ENCODE measurements around the gene WNT11.

Gene WNT11

DNA sequence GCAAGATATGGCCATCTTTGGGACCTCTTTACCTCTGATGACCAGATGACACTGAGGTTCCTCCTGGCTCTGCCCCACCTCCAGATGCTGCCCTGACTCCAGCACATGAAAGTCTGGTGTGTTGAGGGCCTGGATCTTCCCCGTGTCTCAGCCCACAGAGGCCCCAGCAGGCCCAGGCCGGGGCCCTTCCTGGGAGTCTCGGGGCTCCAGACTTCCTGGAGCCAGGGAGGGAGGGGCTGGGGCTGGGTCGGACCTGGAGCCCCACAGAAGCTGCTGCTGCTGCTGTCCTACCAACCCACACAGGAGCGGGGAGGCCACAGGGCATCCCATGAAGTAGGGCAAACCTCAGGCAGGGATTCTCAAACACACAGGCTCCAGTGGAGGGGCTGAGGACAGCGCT is 32.2 kb upstream of the WNT11 start:
- DNase-seq (ENCODE audit: low read depth in 2 of 2), result no peak

DNA sequence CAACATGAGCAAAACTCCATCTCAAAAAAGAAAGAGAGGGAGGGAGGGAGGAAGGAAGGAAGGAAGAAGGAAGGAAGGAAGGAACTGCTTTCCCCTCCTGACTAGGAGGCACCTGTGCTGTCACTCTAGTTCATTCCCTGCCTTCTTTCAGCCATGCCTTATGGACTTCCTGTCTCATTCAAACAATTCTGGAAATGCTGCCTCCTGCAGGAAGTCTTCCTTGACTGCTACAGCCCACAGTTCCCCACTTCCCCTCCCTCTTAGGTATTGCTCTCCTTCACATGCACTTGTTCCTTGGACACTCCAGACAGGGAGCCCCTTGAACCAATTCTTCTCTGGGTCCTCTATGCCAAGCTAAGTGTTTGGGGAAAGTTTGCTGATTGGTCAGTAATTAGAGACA is 31.6 kb upstream of the WNT11 start:
- DNase-seq (ENCODE audit: low read depth in 2 of 2), result no peak

DNA sequence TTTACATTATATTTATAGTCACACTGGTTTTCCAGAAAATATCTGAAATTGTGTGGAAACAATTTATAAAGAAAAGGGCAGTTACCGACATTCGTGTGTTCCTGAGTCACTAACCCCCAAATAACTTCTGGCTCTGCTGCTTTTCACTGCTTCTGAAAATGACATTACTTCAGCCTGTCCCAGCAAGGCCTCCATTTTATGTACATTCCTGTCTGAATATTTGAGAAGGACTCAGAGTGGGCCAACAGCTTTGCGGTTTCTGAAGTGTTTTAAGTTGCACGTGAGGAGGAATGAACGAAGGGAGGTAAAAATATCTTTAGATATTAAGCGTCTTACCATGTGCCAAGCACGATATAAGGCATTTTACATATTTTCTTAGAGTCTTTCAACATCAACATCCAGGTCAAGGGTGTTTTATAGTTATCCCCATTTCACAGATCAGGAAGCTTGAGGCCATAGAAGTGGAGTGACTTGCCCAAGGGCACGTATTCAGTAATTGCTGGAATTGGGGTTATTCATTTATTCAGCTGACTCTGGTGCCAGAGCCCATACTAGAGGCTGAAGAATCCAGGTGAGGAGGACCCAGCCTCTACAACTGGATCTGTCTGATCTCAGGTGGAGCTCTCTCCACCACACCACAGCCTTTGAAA is 30.8 kb upstream of the WNT11 start:
- no peak for DNase-seq (ENCODE audit: low read depth in 2 of 2)

DNA sequence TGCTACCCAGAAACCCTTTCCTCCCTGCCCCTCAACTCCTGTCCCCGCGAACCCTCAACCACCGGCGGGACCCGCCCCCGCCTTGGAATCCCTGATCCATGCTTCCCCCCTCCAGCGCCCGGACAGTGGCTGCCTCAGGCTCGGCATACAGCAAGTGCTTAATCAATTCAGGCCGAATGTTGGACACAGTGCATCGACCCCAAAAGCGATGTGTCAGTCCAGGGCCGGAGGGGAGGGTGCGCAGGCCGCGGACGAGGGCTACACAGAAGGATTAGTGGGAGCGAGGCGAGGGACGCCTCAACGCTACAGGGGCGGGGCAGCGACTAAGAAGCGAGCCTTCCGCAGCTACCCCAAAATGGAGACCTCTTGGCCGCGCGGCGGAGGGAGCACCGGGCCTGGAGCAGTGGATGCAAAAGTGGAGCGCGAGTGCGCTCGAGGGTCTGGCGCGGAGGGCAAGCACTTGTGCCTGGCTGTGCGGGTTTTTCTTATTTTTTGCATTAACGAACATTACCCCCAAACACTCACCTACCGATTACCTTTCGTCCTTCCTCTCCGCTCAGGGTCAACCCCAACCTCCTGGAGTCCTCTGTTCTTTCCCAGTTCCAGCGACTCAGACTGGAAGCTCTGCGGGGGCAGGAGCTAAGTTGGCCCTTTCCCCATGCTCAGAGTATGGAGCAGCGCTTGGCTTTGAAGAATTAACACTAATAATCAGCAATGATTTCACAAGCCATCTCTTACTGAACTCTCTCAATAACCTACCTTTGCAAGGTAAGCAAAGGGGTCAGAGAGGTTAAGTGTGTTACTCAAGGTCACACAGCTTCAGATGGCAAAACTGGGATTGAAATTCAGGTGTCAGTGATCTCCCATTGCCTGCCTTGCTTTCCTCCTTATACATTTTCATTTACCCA is 30.0 kb upstream of the WNT11 start:
- DNase-seq (ENCODE audit: low read depth in 2 of 2), result peak; percentile 33

DNA sequence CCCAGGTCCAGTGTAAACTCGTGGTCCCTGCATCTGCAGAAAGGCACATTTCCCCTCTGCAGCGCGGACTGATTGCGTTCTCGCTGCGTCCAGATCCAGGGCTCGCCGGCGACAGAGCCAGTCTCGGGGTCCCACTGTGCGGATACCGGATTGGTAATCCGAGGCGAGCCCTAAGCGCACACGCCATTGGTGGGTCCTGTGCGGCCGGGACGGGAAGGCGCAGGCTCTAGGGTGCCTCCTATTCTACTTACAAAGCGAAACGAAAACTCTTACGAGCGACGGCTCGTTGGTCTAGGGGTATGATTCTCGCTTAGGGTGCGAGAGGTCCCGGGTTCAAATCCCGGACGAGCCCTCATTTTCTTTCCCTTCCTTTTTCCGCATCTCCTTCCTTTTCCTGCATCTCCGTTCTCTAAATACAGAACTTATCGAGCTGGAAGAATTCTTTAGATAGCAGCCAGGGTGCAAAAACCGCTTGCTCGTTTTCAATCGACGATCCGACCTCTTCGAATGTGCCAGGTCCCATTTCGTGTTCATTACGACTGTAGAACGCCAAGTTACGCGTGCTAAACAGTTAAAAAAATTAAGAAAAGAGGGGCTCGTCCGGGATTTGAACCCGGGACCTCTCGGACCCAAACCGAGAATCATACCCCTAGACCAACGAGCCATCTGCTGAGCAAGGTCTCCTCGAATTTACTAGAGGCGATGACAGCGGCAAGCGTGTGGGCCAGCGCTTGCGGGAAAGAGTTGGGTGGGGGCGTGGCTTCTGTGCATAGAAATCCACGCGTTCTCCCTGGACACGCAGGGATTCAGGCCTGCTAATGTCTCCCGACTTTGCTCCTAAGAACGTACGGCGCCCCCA is 29.2 kb upstream of the WNT11 start:
- DNase-seq (ENCODE audit: low read depth in 2 of 2), result peak; percentile 79 to 89

DNA sequence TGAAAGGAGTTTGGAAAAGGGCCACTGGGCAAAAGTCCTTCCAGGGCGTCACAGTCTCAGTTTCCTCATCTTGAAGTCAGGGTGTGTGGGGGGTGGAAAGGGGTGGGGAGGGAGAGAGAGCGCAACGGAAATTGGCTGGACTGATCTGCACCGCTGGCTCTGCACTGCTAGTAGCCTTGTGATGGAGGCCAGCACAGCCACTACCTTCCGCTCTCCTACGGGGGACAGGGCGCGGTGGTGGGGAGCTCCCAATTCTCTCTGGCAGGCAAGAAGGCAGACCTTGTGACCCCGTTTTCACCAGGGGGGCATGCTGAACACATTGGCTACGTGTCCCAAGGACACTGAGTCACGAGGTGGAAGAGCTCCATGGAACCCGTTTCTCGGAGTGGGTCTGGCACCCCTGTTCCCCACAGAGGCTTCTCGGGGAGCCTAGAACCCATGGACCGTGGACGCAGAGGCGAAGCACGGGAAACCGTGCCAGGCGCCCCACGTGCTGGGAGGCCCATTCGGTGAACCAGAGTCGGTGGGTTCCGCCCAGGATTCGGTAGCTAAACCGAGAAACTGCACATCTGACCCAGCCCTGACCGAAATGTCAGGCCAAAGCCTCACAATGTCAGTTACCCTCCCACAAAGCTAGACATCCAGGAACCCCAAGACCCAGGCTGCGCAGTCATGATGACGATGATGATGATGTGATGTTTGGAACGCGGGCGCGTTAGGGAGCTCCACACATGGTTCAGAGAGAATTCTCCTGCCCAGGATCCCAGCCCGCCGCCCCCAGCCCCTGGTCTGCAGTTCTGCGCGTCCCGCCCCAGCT is 28.3 kb upstream of the WNT11 start:
- peak; percentile 17 to 24 for DNase-seq (ENCODE audit: low read depth in 2 of 2)

DNA sequence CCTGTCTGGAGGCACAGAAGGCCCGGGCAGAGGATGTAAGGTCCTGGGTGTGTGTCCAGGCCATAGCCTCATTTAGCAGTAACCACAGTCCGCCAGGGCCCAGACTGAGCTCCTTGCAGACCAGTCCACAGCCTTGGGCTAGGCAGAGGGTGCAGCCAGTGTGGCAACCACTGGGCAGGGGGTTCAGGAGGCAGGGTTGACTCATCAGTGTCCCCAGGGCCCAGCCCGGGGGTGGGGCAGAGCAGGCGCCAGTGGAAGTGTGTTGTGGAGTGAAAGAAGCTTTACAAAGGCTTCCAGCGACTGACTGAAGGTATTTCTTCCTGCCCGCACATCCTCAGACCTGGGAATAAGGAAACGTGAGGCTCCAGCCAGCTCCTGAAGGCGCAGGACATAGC is 27.7 kb upstream of the WNT11 start:
- DNase-seq (ENCODE audit: low read depth in 2 of 2), result no peak

DNA sequence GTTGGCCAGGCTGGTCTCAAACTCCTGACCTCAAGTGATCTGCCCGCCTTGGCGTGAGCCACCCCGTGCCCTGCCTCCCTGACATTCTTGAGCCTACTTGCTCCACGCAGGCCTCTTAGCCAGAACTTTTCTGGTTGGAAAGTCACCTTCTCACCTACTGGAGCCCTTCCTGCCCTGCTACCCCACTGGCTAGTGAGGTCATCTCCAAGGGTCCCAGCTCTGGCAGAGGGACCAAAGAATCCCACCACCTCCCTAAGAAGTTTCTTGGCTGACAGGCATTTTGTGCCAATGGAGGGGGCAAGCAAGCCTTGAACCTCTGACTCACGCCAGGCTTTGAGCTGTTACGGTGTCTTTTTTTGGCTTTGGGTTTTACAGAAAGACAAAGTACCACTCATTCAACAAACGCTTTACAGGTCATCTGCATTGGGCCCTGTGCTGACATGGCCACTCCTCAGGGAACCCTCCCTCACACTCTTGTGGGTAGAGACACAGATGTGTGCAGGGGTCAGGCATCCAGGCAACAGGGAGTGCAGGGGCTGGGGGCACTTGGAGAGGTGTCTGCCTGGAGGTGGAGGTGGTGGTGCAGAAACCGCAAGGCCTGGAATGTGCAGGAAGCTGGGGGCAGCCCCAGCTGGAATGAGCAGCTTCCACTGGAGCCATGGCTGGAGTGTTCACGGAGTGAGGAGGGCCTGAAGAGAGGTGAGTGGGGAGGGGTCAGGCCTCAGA is 27.1 kb upstream of the WNT11 start:
- no peak for DNase-seq (ENCODE audit: low read depth in 2 of 2)

DNA sequence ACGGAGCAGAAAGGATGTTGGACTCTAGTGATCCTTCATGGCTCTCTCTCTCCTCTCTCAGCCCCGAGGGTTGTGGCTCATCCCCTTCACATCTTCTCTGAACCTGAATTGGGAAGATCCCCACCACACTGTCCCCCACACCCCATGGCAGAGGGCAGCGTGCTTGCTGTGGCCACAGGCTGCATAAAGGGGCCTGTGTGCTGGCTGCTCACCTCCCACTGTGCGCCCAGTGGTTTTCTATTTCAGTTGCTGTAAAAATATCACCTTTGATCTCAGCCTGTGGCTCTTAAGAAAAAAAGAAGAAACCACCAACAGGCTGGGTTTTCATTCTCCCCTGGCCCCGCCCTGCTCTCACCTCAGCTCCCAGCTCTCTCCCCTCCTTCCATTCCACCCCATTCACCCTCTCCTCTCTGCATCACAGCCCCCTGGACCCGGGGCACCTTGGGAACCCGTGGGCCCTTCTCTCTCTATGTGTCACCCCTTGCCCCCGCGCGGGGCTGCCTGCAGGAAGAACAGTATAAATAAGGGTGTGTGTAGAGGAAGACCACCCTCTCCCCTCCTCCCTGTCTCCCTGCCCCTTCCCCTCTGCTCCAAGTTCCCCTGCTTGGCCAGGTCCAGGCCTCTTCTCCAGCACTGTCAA is 25.8 kb upstream of the WNT11 start:
- DNase-seq (ENCODE audit: low read depth in 2 of 2), result no peak

DNA sequence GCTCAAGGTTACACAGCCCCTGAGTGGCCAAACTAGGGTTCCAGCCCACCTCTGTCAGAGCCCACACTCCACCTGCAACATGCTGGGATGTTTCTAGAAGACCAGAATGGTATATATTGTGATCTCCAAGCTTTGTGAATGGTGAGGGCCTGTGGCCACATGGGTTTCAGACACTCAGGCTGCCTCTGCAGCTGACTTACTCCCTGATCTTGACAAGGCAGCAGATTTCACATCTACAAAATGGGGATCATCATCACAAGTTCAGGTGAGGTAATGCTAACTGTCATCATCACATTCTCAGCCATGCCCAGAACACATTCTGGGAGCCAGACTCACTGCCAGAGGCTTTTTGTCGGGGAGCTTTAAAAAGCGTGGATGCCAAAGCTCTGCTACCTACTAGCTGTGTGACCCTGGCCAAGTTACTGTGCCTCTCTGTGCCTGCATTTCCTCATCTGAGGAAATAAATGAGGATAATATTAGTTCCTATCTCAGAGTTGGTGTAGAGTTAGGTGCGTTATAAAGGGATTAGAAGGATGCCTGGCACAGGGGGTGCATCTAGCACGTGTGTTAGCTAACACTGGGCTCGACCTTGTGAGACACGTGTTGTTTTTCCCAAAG is 24.9 kb upstream of the WNT11 start:
- DNase-seq (ENCODE audit: low read depth in 2 of 2), result no peak

DNA sequence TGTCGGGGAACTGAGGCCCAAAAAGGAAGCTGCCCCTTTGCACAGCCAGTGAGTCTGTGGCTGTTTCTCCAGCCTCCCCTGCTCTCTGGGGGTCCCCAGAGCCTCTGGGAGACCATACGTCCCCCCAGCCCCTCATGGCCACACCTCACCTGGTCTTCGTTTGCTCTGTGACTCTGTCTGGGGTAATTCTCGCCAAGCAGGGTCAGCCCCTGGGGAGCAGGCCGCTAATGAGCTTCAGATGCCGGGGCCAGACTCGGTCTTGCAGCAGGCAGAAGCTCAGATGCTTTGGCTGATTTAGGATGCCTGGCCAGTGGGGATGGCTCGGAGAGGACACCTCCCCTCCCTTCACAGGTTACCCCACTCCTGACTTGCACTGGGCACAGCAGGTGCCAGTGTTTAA is 24.1 kb upstream of the WNT11 start:
- no peak for DNase-seq (ENCODE audit: low read depth in 2 of 2)

DNA sequence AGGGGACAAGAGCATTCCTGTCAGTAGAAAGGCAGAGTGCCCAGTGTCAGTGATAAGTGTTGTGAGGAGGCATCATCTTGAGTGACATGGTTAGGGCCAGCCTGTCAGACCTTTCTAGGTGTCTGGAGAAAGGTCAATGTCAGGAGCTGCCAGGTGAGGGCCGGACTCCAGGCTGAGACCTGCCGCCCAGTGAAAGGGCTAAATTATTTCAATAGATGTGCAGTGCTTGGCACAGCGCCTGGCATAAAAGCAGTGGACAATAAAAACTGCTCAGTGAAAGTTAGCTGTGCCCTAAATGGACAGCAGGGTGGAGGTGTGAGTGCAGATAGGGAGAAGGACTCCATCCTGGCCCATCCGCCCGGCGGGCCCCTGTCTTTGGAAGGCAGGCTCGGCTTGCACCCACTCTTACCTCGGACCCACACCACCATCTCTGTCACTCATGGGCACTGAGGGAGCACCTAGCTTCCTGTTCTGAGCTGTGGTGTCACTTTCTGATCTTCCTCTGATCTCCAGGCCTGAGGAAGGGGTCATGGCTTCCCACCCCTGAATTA is 23.5 kb upstream of the WNT11 start:
- DNase-seq (ENCODE audit: low read depth in 2 of 2), result no peak

DNA sequence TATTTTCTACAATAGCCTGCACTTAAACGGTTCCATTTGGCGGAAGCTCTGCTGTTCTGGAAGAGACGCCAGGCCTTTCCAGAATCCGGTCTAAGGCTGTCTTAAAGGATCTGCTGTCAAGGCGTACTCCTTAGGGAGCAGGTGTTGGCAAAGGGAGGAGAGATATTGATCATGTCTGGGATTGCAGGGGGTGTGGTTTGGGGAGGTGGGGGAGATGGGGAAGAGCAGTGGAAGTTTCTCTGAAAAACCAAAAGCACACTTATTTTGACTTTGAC is 22.5 kb upstream of the WNT11 start:
- DNase-seq (ENCODE audit: low read depth in 2 of 2), result no peak

DNA sequence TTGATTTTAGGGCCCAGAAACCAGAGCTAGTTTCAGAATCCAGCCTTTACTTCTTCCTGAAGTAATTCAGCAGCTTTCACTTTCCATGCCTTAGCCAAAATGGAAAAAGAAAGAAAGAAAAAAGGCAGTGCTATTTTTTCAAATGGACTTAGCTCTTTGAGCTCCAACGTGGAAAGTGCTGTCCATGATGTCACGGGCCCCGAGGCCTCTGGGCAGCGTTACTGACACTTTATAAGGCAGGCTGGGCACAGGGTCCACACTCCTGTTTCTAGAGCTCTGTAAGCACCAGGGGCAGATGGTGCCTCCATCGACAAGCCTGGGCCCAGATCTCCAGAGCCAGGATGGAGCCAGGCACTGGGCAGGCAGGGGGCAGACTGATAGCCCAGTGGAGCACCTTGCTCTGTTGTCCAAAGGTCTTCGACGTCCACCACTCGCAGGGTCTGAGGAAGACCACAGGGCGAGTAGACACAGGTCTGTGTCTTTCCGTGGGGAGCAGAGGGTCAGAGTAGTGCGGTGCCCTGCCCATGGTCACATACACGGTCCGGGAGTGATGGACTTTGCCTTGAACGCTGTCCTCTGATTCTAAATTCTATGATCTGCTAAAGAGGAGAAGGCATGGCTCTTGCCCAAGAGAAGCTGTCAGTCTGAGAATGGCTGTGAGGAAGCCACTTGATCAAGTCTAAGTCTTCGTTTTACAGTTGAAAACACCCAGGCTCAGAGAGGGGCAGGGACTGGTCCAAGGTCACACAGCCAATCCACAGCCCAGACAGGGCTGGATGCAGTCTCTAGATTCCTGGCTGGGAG is 22.0 kb upstream of the WNT11 start:
- DNase-seq (ENCODE audit: low read depth in 2 of 2), result no peak

DNA sequence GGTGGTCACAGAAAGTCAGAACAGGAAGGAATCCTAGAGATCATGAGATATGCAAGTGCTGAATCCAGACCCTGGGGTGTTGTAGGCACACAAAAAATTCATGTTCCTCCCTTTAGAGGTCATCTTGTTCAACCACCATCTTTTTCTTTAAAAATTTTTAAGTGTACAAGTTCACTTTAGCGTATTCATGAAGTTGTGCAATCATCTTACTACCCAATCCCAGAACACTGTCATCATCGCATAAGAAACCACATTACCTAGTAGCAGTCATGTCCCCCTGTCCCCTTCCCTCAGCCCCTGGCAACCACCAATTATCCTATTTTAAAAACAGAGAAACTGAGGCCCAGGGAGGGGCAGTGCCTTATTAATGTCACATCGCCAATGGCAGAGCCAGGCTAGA is 20.3 kb upstream of the WNT11 start:
- no peak for DNase-seq (ENCODE audit: low read depth in 2 of 2)

DNA sequence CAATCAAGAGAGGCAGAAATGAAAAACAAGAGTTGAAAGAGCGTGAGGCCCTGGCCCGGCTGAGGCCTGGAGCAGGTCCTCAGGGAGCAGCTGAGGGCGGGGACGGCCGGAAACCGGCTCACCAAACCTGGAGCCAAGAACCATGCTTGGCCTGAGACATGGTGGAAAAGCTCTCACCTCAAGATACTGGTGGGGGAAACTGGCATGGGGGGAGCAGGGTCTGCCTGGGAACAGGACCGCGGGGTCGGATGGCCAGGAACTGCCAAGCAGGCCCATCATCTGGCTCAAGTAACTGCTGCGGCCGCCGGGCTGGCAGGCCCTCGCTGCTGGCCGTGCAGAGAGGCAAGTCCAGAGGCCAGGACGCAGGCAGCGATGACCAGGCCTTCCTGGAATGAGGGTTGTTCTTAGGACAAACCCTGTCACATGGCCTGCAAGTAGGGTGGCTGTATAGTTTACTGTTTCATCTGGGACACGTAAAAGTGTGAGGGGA is 18.9 kb upstream of the WNT11 start:
- no peak for DNase-seq (ENCODE audit: low read depth in 2 of 2)

DNA sequence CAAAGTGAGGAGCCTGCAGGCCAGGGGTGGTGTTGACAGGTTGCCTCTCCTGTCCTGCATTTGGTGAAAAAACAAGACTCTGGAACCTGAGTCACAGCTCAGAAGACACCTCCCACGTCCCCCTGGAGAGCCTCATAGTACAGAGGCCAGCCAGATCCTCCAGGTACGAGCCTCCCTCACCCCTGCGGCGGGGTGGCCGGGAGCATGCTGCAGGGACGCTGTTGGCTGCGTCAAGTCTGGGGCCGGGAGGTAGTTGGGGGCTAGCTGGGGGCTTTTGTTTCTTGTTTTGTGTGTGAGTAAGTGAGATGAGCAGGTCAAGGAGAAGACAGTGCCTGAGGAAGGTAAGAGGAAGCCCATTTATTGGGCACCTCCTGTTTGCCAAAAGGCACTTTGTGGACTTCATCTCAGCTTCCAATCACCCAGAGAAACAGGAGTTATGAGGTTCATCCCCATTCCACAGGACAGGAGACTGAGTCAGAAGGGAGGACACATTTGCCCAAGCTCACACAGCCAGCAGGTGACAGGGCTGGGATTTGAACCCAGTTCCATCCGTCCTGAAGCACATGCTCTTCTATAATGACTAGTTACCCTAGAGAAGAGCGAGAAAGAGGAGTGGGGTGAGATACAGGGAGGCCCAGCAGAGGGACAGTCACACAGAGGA is 18.3 kb upstream of the WNT11 start:
- DNase-seq (ENCODE audit: low read depth in 2 of 2), result no peak

DNA sequence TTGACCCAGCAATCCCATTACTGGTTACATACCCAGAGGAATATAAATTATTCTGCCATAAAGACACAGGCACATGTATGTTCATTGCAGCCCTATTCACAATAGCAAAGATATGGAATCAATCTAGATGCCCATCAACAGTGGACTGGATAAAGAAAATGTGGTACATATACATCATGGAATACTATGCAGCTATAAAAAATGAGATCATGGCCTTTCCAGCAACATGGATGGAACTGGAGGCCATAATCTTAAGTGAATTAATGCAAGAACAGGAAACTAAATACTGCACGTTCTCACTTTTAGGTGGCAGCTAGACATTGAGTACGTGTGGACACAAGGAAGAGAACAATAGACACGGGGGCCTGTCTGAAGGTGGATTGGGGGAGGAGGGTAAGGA is 15.1 kb upstream of the WNT11 start:
- DNase-seq (ENCODE audit: low read depth in 2 of 2), result no peak
